ENCODE results near the gene STK4.

Gene STK4

GRCh38 chr20:45112754-45113153 is 146.4 kb downstream of the STK4 start:
- no peaks in the 10 kb centered on the region for H3K36me3 ChIP-seq
- H3K4me3 ChIP-seq = no peak overlapping the region
- H3K27me3 ChIP-seq = no peaks in the 10 kb centered on the region
- TF ChIP-seq Cebpa-rat (IDR thresholded peaks at IDR 0.05) = no peak
- H3K27ac ChIP-seq = no peak overlapping the region
- no peak overlapping the region for H3K9ac ChIP-seq
- no peaks in the 10 kb centered on the region for H3K4me1 ChIP-seq
- no peaks in the 10 kb centered on the region for H4K20me1 ChIP-seq
- H3K9me3 ChIP-seq = no peaks in the 10 kb centered on the region
- no peak overlapping the region for H3K4me2 ChIP-seq

- Histone ChIP-seq H3K9ac (no peak overlapping the region), H3K9me3 (no peaks in the 10 kb centered on the region)
These were observed 147.6 kb downstream of the STK4 start for GRCh38 chr20:45113865-45114264.

GRCh38 chr20:45114465-45115385 is 148.4 kb downstream of the STK4 start, which contains the start of gene WFDC5:
Gene WFDC5, minus strand, starts transcription at chr20:45115174. Its CDS starts 91 bp downstream, at chr20:45115083.
- no peak within 1 kb of the TSS for H3K4me2 ChIP-seq
- no peaks in the 10 kb centered on the region for H3K4me1 ChIP-seq
- TF ChIP-seq Cebpa-rat (IDR thresholded peaks at IDR 0.05) = no peak
- H3K4me3 ChIP-seq = no peak within 1 kb of the TSS
- no peak within 1 kb of the TSS for H3K27ac ChIP-seq
- no peaks in the 10 kb centered on the region for H3K36me3 ChIP-seq
- no peak within 1 kb of the TSS for H3K9ac ChIP-seq
- H3K27me3 ChIP-seq = no peaks in the 10 kb centered on the region
- no peaks in the 10 kb centered on the region for H3K9me3 ChIP-seq
- no peaks in the 10 kb centered on the region for H4K20me1 ChIP-seq

More at GRCh38 chr20:45113865-45114264, 147.6 kb downstream of the STK4 start:
- no peaks in the 10 kb centered on the region for H3K4me1 ChIP-seq
- no peaks in the 10 kb centered on the region for H4K20me1 ChIP-seq
- H3K4me2 ChIP-seq = no peak overlapping the region
- H3K4me3 ChIP-seq = no peak overlapping the region
- H3K36me3 ChIP-seq = no peaks in the 10 kb centered on the region
- TF ChIP-seq Cebpa-rat (IDR thresholded peaks at IDR 0.05) = no peak
- H3K27ac ChIP-seq = no peak overlapping the region
- H3K27me3 ChIP-seq = no peaks in the 10 kb centered on the region

- no peaks in the 10 kb centered on the region for H3K9me3 ChIP-seq
- H3K4me2 ChIP-seq = no peak overlapping the region
- no peaks in the 10 kb centered on the region for H3K4me1 ChIP-seq
- H3K36me3 ChIP-seq = no peaks in the 10 kb centered on the region
- no peak overlapping the region for H3K27ac ChIP-seq
- H4K20me1 ChIP-seq = no peaks in the 10 kb centered on the region
- no peak overlapping the region for H3K9ac ChIP-seq
- H3K4me3 ChIP-seq = no peak overlapping the region
- H3K27me3 ChIP-seq = no peaks in the 10 kb centered on the region
- TF ChIP-seq Cebpa-rat (IDR thresholded peaks at IDR 0.05) = no peak
These were observed 149.1 kb downstream of the STK4 start for GRCh38 chr20:45115386-45115774.

- Histone ChIP-seq H3K9ac (no peak overlapping the region), H3K27ac (no peak overlapping the region), H3K4me2 (no peak overlapping the region), H3K27me3 (no peaks in the 10 kb centered on the region), H3K4me1 (no peaks in the 10 kb centered on the region), H4K20me1 (no peaks in the 10 kb centered on the region), H3K9me3 (peaks cover 4% of the 10 kb centered on the region), H3K4me3 (no peak overlapping the region), H3K36me3 (no peaks in the 10 kb centered on the region)
- no peak for TF ChIP-seq Cebpa-rat (IDR thresholded peaks at IDR 0.05)
These were observed 149.5 kb downstream of the STK4 start for GRCh38 chr20:45115829-45116228.

GRCh38 chr20:45117581-45117980 is 151.3 kb downstream of the STK4 start:
- no peaks in the 10 kb centered on the region for H3K27me3 ChIP-seq
- H3K9me3 ChIP-seq = peaks cover 6% of the 10 kb centered on the region
- no peaks in the 10 kb centered on the region for H4K20me1 ChIP-seq
- no peak overlapping the region for H3K4me2 ChIP-seq
- no peak overlapping the region for H3K27ac ChIP-seq
- TF ChIP-seq Cebpa-rat (IDR thresholded peaks at IDR 0.05) = no peak
- H3K4me3 ChIP-seq = no peak overlapping the region
- H3K4me1 ChIP-seq = no peaks in the 10 kb centered on the region
- H3K36me3 ChIP-seq = no peaks in the 10 kb centered on the region
- H3K9ac ChIP-seq = no peak overlapping the region

GRCh38 chr20:45118028-45118427 is 151.7 kb downstream of the STK4 start:
- H3K27me3 ChIP-seq = no peaks in the 10 kb centered on the region
- H3K9me3 ChIP-seq = peaks cover 6% of the 10 kb centered on the region
- no peaks in the 10 kb centered on the region for H3K4me1 ChIP-seq
- no peak overlapping the region for H3K9ac ChIP-seq
- H3K36me3 ChIP-seq = no peaks in the 10 kb centered on the region
- no peak for TF ChIP-seq Cebpa-rat (IDR thresholded peaks at IDR 0.05)
- H3K27ac ChIP-seq = no peak overlapping the region
- no peak overlapping the region for H3K4me2 ChIP-seq
- no peak overlapping the region for H3K4me3 ChIP-seq
- H4K20me1 ChIP-seq = no peaks in the 10 kb centered on the region

GRCh38 chr20:45119556-45120266 is 153.4 kb downstream of the STK4 start:
- Histone ChIP-seq H3K36me3 (no peaks in the 10 kb centered on the region), H3K27me3 (no peaks in the 10 kb centered on the region), H3K9me3 (peaks cover 6% of the 10 kb centered on the region), H4K20me1 (no peaks in the 10 kb centered on the region), H3K4me3 (no peak overlapping the region), H3K9ac (no peak overlapping the region), H3K4me1 (no peaks in the 10 kb centered on the region), H3K27ac (no peak overlapping the region), H3K4me2 (no peak overlapping the region)
- no peak for TF ChIP-seq Cebpa-rat (IDR thresholded peaks at IDR 0.05)

- no peaks in the 10 kb centered on the region for H3K27me3 ChIP-seq
- no peaks in the 10 kb centered on the region for H3K36me3 ChIP-seq
- no peaks in the 10 kb centered on the region for H4K20me1 ChIP-seq
- no peaks in the 10 kb centered on the region for H3K4me1 ChIP-seq
- H3K27ac ChIP-seq = no peak overlapping the region
- H3K9me3 ChIP-seq = peaks cover 6% of the 10 kb centered on the region
- no peak overlapping the region for H3K4me2 ChIP-seq
- TF ChIP-seq Cebpa-rat (IDR thresholded peaks at IDR 0.05) = no peak
- no peak overlapping the region for H3K9ac ChIP-seq
- H3K4me3 ChIP-seq = no peak overlapping the region
These were observed 155.1 kb downstream of the STK4 start for GRCh38 chr20:45121388-45121787.

GRCh38 chr20:45124365-45124764 is 158.1 kb downstream of the STK4 start, which contains the start of gene WFDC12:
Gene WFDC12, minus strand, starts transcription at chr20:45124465. Its CDS starts 18 bp downstream, at chr20:45124447.
- peaks cover 6% of the 10 kb centered on the region for H3K9me3 ChIP-seq
- TF ChIP-seq Cebpa-rat (IDR thresholded peaks at IDR 0.05) = no peak
- H3K27me3 ChIP-seq = no peaks in the 10 kb centered on the region

More at GRCh38 chr20:45124365-45124764, 158.1 kb downstream of the STK4 start, which contains the start of gene WFDC12:
- no peak within 1 kb of the TSS for H3K27ac ChIP-seq
- no peak within 1 kb of the TSS for H3K4me2 ChIP-seq
- no peak within 1 kb of the TSS for H3K9ac ChIP-seq
- H4K20me1 ChIP-seq = no peaks in the 10 kb centered on the region
- H3K36me3 ChIP-seq = no peaks in the 10 kb centered on the region
- H3K4me1 ChIP-seq = no peaks in the 10 kb centered on the region
- H3K4me3 ChIP-seq = no peak within 1 kb of the TSS
